Measurements from ENCODE around the gene SORCS1. TPM values are rescaled to one million over a fixed set of nuclear protein-coding genes. Genes with fewer than 3 reads are reported as not detected.

The SORCS1 gene
- total and polyA plus RNA-seq, 2 of the 13 experiments (the other 11 are each of a cell fraction or from before 2014, with no cell fraction given), result not detected

DNA sequence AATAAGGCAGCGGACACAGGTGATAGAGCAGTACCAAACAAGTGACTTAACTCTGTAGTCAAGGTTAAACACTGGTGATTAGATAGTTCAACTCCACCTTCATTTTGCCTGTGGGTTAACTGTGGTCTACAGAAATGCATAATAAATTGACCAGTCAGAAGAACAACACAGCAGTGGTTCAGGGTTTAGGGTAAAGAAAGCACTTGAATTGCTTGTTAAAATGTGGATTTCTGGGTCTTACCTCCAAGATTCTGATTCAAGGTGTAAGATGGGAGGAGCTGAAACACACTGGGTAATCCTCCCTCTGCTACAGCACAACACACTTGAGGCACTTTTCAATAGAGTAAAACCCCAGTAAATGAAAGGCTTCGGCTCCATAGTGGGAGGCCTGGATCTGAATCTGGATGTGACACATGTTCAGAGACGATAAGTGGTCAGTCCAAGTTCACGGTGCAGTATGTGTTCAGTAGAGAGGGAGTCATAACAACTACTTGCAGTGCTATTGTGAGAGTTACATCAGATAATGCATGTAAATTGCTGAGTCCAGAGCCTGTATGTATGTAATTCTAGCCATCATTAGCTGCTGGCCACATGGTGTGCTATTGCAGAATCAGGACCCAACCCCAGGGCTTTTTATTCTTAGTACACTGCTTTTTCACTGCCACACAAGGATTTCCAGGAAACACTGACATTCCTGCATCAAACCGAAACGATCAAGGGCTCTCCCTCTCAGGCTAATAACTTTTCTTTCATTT is 141.7 kb downstream of the SORCS1 start:
- H2AFZ ChIP-seq (ENCODE audit: low read length), result no peak overlapping the region
- WGBS (ENCODE audit: low lambda C conversion rate), result 26% methylated on average over 6 of the region's 6 CpGs
- CTCF ChIA-PET (ENCODE audit: low intra/inter-chr PET ratio, low total read pairs), result no interaction called here
- H3K4me1 ChIP-seq (ENCODE audit: insufficient read depth, low read length), result no peaks in the 10 kb centered on the region
- no peak for TF ChIP-seq ZNF12 (CRISPR knock-in tag; IDR thresholded peaks at IDR 0.05)
- no peak for TF ChIP-seq SAFB2 (CRISPR knock-in tag; IDR thresholded peaks at IDR 0.05; ENCODE audit: borderline replicate concordance, low read depth)
- TF ChIP-seq HNRNPUL1 (IDR thresholded peaks at IDR 0.05; ENCODE audit: low read depth, low read length), result no peak
- TF ChIP-seq, protein P1, sequence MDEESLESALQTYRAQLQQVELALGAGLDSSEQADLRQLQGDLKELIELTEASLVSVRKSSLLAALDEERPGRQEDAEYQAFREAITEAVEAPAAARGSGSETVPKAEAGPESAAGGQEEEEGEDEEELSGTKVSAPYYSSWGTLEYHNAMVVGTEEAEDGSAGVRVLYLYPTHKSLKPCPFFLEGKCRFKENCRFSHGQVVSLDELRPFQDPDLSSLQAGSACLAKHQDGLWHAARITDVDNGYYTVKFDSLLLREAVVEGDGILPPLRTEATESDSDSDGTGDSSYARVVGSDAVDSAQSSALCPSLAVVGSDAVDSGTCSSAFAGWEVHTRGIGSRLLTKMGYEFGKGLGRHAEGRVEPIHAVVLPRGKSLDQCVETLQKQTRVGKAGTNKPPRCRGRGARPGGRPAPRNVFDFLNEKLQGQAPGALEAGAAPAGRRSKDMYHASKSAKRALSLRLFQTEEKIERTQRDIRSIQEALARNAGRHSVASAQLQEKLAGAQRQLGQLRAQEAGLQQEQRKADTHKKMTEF (CRISPR knock-in tag; IDR thresholded peaks at IDR 0.05), result no peak
- no peak for TF ChIP-seq YEATS4 (CRISPR knock-in tag; IDR thresholded peaks at IDR 0.05; ENCODE audit: borderline replicate concordance)
- no peak for TF ChIP-seq GZF1 (CRISPR knock-in tag; IDR thresholded peaks at IDR 0.05)
- no peak for TF ChIP-seq ZBTB3 (CRISPR knock-in tag; IDR thresholded peaks at IDR 0.05; ENCODE audit: borderline replicate concordance, low read depth)
- TF ChIP-seq, protein P2, sequence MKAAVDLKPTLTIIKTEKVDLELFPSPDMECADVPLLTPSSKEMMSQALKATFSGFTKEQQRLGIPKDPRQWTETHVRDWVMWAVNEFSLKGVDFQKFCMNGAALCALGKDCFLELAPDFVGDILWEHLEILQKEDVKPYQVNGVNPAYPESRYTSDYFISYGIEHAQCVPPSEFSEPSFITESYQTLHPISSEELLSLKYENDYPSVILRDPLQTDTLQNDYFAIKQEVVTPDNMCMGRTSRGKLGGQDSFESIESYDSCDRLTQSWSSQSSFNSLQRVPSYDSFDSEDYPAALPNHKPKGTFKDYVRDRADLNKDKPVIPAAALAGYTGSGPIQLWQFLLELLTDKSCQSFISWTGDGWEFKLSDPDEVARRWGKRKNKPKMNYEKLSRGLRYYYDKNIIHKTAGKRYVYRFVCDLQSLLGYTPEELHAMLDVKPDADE (CRISPR knock-in tag; IDR thresholded peaks at IDR 0.05), result no peak
- no peak for TF ChIP-seq SIX4 (CRISPR knock-in tag; IDR thresholded peaks at IDR 0.05)
- TF ChIP-seq, protein P3, sequence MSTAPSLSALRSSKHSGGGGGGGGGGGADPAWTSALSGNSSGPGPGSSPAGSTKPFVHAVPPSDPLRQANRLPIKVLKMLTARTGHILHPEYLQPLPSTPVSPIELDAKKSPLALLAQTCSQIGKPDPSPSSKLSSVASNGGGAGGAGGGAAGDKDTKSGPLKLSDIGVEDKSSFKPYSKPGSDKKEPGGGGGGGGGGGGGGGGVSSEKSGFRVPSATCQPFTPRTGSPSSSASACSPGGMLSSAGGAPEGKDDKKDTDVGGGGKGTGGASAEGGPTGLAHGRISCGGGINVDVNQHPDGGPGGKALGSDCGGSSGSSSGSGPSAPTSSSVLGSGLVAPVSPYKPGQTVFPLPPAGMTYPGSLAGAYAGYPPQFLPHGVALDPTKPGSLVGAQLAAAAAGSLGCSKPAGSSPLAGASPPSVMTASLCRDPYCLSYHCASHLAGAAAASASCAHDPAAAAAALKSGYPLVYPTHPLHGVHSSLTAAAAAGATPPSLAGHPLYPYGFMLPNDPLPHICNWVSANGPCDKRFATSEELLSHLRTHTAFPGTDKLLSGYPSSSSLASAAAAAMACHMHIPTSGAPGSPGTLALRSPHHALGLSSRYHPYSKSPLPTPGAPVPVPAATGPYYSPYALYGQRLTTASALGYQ (CRISPR knock-in tag; IDR thresholded peaks at IDR 0.05), result no peak
- TF ChIP-seq ZNF883 (CRISPR knock-in tag; IDR thresholded peaks at IDR 0.05; ENCODE audit: not compliant biosample characterization), result no peak
- TF ChIP-seq ZNF496 (CRISPR knock-in tag; IDR thresholded peaks at IDR 0.05; ENCODE audit: insufficient replicate concordance), result no peak
- TF ChIP-seq PHF8 (CRISPR knock-in tag; IDR thresholded peaks at IDR 0.05), result no peak
- TF ChIP-seq PHB2 (IDR thresholded peaks at IDR 0.05; ENCODE audit: partially characterized antibody), result no peak
- TF ChIP-seq CBX2 (IDR thresholded peaks at IDR 0.05; ENCODE audit: low read depth, low read length), result no peak
- no peak for TF ChIP-seq CBX2 (CRISPR knock-in tag; IDR thresholded peaks at IDR 0.05; ENCODE audit: low read depth)
- no TSS peak for BruUV-seq (replicated peaks)
- no peaks in the 10 kb centered on the region for H4K20me1 ChIP-seq (ENCODE audit: insufficient read depth, low read length)
- POLR2A ChIA-PET, result no interaction called here
- no peak overlapping the region for H3K4me2 ChIP-seq (ENCODE audit: low read depth, low read length)
- H3K36me3 ChIP-seq (replicated peaks in 1 of 2; ENCODE audit: control insufficient read depth in 1 of 2, insufficient read depth in 2 of 2, low read length in 2 of 2), result no peaks in the 10 kb centered on the region
- H3K27me3 ChIP-seq (ENCODE audit: control insufficient read depth in 1 of 2, insufficient read depth in 2 of 2, low read length in 2 of 2), result no peaks in the 10 kb centered on the region
- H3K4me3 ChIP-seq (replicated peaks in 1 of 3; ENCODE audit: insufficient read depth in 1 of 3, low read depth in 2 of 3, low read length in 3 of 3), result no peak overlapping the region
- in situ Hi-C loops (cut with HindIII; ENCODE audit: extremely low pct_ligation_motif_present, low pct_unique_long_range_greater_than_20kb) (no loop called here), intact Hi-C loops (cut with micrococcal nuclease; ENCODE audit: unreplicated experiment) (no loop called here)
- H3K27ac ChIP-seq (ENCODE audit: extremely low read length, insufficient read depth, low read length), result no peak overlapping the region
- DNase-seq (ENCODE audit: low spot score) (no peak), ATAC-seq (no peak), FAIRE-seq (no peak)
- H3K9me3 ChIP-seq (ENCODE audit: low read length), result peaks cover 60% of the 10 kb centered on the region
- H3K9ac ChIP-seq (ENCODE audit: insufficient read depth, low read depth, low read length), result no peak overlapping the region
- no peaks in the 10 kb centered on the region for H3K79me2 ChIP-seq (ENCODE audit: insufficient read depth, low read length)

Data from HepG2 (cell line).